Tibial nerve (tissue), 3 donors: ENCODE results near the gene IFT57.

Experiments used
- POLR2A ChIP-seq, 2 donors: fragments of 450-650 bp; IDR thresholded peaks; one replicate each; pipeline ENCODE4 v1.6.1; 2017; ENCODE audit warnings: antibody characterized with exemption in 2 of 2, mild to moderate bottlenecking in 2 of 2, moderate library complexity in 2 of 2
- TF ChIP-seq, protein P1 (sequence below), 5 experiments: fragments of 200-600 bp in 3 of 5; fragments of 450-650 bp in 2 of 5; sonication (generic) in 3 of 5; IDR thresholded peaks; one replicate each; pipeline ENCODE4 v1.5.1; 2016 to 2019; ENCODE audit warnings: antibody characterized with exemption in 5 of 5, mild to moderate bottlenecking in 3 of 5, moderate library complexity in 2 of 5

GRCh38 chr3:108123326-108123725 lies 98.9 kb downstream of the IFT57 start:
- TF ChIP-seq, protein P1, sequence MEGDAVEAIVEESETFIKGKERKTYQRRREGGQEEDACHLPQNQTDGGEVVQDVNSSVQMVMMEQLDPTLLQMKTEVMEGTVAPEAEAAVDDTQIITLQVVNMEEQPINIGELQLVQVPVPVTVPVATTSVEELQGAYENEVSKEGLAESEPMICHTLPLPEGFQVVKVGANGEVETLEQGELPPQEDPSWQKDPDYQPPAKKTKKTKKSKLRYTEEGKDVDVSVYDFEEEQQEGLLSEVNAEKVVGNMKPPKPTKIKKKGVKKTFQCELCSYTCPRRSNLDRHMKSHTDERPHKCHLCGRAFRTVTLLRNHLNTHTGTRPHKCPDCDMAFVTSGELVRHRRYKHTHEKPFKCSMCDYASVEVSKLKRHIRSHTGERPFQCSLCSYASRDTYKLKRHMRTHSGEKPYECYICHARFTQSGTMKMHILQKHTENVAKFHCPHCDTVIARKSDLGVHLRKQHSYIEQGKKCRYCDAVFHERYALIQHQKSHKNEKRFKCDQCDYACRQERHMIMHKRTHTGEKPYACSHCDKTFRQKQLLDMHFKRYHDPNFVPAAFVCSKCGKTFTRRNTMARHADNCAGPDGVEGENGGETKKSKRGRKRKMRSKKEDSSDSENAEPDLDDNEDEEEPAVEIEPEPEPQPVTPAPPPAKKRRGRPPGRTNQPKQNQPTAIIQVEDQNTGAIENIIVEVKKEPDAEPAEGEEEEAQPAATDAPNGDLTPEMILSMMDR (IDR thresholded peaks at IDR 0.05), result no peak
- TF ChIP-seq POLR2A (IDR thresholded peaks at IDR 0.05), result no peak
